GM18861 (cell line): ENCODE measurements around the gene PNMA8A.

ENCODE experiments used
- ATAC-seq: cut with Tn5 transposase; IDR thresholded peaks from one replicate; pipeline ENCODE4 v1.9.1; 2021; ENCODE audit not compliant: unreplicated experiment

Gene PNMA8A

GRCh38 chr19:46431824-46432223 lies 39.5 kb downstream of the PNMA8A start:
- ATAC-seq = no peak

- no peak for ATAC-seq
Observed at GRCh38 chr19:46429999-46430398, 41.4 kb downstream of the PNMA8A start.

GRCh38 chr19:46428239-46429135 lies 42.9 kb downstream of the PNMA8A start, which contains the start of gene PNMA8C:
PNMA8C (minus strand) TSS chr19:46428936; CDS start chr19:46428359, 577 bp downstream.
- ATAC-seq = no peak

GRCh38 chr19:46427518-46428045 lies 43.8 kb downstream of the PNMA8A start:
- no peak for ATAC-seq

GRCh38 chr19:46426506-46427162 lies 44.7 kb downstream of the PNMA8A start:
- ATAC-seq = no peak

- ATAC-seq = no peak
Observed at GRCh38 chr19:46426035-46426505, 45.3 kb downstream of the PNMA8A start.

- ATAC-seq = no peak
Observed at GRCh38 chr19:46423188-46423587, 48.2 kb downstream of the PNMA8A start.

- ATAC-seq = no peak
Observed at GRCh38 chr19:46422344-46422743, 49.0 kb downstream of the PNMA8A start.

GRCh38 chr19:46420056-46420455 lies 51.3 kb downstream of the PNMA8A start:
- no peak for ATAC-seq
